HFF-Myc (cell line): Measurements from ENCODE around the gene SEMA5A.

ENCODE experiments used
- DNase-seq: peaks from one replicate; pipeline ENCODE4 v3.0.0-alpha.2; 2011; ENCODE audit warnings: low read depth; ENCODE audit errors: extremely low read depth
- H3K4me3 ChIP-seq: replicated peaks from 2 replicates; pipeline ENCODE4 v1.5.1; 2011; ENCODE audit warnings: low read depth, mild to moderate bottlenecking, control low read depth, low read length
- TF ChIP-seq, protein P1 (sequence below): IDR thresholded peaks from 2 replicates; pipeline ENCODE4 v1.5.1; 2012; ENCODE audit warnings: mild to moderate bottlenecking, low read depth, low read length, control low read depth; ENCODE audit errors: missing control alignments

The SEMA5A gene

DNA sequence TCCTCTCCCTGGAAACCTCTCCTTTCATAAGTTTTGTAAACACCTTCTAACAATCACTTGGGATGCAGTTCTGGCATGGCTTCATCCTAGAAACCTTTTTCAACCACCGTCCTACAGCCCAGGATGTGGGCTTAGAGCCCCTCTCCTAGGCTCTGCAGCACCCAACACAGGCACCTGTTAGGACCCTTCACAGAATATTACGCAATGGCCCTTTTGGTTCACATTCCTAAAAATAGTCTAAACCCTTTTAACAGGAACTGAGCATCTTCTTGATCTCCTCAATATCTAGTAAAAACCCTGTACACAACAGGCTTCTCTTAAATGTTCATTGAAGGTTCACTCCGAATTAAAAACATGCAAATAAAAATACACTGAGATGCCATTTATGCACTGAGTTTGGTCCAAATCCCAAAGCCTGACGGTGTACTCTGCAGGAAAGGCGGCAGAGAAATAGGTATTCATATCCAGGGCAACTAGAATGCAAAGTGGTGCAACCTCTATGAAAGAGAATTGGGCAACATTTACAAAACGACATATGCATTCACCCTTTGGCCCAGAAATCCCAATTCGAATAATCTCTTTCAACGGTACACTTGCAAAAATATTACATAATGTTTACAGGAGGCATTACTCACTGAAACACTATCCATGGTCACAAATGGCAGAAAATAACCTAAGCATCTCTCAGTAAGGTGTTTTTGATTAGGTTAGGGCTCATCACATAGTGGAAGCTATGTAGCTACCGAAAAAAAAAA lies 169.3 kb downstream of the SEMA5A start:
- no peak overlapping the region for H3K4me3 ChIP-seq
- DNase-seq = no peak
- TF ChIP-seq, protein P1, sequence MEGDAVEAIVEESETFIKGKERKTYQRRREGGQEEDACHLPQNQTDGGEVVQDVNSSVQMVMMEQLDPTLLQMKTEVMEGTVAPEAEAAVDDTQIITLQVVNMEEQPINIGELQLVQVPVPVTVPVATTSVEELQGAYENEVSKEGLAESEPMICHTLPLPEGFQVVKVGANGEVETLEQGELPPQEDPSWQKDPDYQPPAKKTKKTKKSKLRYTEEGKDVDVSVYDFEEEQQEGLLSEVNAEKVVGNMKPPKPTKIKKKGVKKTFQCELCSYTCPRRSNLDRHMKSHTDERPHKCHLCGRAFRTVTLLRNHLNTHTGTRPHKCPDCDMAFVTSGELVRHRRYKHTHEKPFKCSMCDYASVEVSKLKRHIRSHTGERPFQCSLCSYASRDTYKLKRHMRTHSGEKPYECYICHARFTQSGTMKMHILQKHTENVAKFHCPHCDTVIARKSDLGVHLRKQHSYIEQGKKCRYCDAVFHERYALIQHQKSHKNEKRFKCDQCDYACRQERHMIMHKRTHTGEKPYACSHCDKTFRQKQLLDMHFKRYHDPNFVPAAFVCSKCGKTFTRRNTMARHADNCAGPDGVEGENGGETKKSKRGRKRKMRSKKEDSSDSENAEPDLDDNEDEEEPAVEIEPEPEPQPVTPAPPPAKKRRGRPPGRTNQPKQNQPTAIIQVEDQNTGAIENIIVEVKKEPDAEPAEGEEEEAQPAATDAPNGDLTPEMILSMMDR = no peak

DNA sequence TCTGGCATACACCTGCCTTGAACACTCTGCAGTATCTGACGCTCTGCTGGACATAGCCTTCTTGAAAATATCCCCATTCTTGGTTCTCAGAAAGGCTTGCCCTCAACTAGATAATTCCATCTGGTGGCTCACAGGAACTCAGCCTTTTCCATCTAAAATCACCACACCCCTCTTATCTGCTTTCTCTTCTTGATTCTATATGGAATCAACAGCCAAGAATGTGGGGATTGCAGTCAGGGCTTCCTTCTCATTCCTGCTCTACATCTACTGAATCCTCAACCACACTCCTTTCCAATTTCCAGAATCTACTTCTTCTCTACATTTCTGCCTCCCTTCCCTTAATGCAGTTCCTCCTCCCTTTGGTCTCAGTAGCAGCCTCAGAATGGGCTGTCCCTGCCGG lies 170.1 kb downstream of the SEMA5A start:
- H3K4me3 ChIP-seq = no peak overlapping the region
- no peak for DNase-seq
- TF ChIP-seq, protein P1 = no peak

DNA sequence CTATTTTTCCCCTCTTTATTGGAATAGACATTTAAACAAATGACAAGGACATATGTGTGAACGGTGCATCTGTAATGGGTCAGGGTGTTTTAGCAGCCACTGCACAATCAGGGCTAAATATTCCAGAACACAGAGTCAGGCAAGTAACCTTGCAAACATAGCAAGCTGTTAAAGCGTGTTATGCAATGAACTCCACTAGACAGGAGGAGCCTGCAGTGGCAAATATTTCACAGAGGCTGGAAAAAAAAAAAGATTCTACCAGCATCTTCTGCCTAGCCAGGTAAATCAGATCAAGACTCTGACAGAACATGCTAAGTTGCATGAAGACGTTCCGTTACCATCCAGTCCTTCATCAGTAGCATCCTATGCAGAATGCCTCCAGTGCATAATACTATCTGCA lies 171.8 kb downstream of the SEMA5A start:
- TF ChIP-seq, protein P1 = no peak
- no peak for DNase-seq
- H3K4me3 ChIP-seq = no peak overlapping the region

DNA sequence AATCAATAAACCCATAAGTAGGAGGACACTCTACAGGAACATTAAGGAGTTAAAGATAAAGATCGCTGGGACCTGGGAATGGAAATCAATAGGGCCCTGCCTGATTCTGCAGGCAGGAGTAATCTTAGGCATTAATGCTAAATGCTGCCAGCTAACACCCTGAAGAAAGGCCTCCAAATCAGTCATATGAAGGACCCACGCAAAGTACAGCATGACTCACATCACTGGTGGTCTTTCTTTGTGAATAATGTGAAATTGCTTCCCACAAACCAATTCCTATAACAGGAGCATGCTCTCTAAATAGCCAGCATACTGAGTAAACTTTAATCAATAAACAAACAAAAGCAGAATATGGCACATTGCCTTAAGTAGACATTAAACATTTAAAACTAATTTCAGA lies 172.3 kb downstream of the SEMA5A start:
- TF ChIP-seq, protein P1 = no peak
- DNase-seq = no peak
- H3K4me3 ChIP-seq = no peak overlapping the region

DNA sequence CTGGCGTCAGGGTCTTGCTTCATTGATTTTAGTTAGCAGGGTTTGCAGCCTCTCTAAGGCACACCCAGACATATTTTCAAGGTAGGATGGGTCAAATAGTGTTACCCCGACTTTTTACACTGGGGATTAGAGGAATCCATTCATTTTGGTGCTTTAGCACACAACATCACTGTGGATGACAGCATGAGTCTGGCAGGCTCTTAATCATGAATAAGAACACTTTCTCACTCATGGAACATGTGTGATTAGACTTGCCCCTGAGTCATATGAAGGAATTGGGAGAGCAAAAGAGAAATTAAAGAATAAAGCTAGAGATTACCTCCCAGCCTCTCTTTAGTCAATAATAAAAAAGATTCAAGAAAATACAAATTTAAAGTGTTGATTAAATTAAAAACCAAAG lies 175.6 kb downstream of the SEMA5A start:
- H3K4me3 ChIP-seq = no peak overlapping the region
- TF ChIP-seq, protein P1 = no peak
- DNase-seq = no peak

DNA sequence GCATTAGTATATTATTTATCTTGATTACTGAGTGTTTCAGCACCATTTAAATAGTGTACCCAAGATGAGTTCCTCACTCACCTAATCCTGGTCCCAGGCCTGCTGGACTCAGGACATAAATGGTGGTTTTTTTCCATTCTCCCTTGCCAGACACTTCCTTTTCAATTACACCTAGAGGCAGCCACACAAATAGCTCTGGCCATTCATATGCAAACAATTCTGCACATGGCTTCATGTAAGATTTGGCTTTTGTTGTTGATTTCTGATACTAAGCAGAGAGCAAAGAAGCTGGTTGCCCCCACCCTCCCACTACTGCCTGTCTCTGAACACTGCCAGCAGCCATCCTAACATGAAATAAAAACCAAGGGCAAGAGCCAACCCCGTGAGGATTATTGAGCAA lies 180.4 kb downstream of the SEMA5A start:
- TF ChIP-seq, protein P1 = no peak
- H3K4me3 ChIP-seq = no peak overlapping the region
- no peak for DNase-seq

DNA sequence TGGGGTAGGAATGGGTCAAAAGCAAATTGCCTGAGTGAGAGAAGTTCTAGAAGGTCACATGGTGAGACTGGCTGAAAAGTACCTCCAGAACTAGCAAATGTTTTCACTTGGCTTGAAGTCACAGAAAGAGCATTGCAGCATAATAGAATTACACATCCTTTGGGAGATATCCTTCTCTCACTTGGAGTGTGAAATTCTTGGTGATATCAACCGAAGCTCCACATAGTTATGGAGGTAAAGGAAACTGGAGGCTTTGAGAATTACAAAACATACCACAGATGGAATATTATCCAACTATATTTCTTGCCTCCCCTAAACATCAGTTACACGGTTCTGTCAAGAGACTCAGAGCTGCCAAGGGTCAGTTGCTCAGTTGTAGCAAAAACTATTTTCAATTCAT lies 182.4 kb downstream of the SEMA5A start:
- TF ChIP-seq, protein P1 = no peak
- DNase-seq = no peak
- H3K4me3 ChIP-seq = no peak overlapping the region
